ENCODE measurements around the gene FAM20B.

Gene FAM20B

DNA sequence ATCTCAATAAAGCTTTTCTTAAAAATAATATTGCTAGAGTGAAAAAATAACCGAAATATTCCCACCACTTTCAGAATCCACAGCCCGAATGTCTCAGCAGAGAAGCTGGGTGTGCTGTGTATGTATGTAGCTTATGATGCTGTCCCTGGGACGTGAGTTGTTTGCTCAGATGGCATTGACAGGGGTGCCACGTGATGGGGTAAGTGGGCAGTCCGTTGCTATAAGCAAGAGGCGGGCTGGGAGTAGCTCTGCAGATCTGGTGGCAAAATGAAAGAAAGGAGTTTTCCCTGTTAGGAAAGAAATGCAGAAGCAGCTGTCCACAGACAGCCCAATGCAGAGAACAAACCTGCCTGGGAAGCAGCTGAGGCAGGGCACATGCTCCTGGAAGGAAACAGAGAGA, 3.8 kb upstream of the FAM20B start:
- Histone ChIP-seq H3K4me3 (ENCODE audit: severe bottlenecking) (no peak overlapping the region), H3K27ac (ENCODE audit: poor library complexity, severe bottlenecking) (no peak overlapping the region)
- DNase-seq (ENCODE audit: low spot score) = no peak

DNA sequence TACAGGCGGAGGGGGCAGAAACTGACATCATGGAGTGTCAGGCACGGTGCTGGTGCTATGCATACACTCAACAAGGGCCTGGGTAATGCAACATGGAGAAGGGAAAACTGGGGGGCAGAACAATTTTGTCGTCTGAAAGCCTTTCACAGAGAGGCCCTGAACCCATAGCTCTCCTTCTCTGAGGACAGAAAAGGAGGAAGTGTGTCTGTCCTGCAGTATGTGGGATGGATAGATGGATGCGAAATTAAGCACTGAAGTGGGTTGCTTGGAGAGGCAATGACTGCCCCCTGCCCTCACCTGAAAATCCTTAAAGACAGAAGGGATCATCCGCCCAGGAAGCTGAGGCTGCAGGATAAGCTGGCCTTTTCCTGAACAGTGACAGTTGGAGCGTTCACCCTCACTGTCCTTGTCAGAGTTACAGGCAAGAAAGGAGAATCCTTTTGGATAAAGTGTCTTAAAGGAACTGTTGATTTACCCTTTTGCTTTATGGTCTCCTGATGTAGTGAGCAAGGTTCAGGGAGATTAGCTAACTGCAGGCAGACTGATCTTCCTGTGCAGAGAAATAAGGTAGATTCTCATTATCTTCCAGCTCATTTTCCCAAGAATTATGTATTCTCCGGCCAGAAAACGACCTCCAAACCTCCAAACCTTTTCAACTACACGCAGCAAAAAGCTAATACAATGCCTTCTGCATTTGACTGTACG, 1.6 kb upstream of the FAM20B start:
- ATAC-seq (ENCODE audit: low read depth) (no peak), DNase-seq (ENCODE audit: low spot score) (no peak)
- Histone ChIP-seq H3K27me3 (ENCODE audit: insufficient read depth, poor library complexity, severe bottlenecking) (no peaks in the 10 kb centered on the region), H3K36me3 (ENCODE audit: low read depth) (no peaks in the 10 kb centered on the region), H3K4me1 (ENCODE audit: insufficient read depth, poor library complexity, severe bottlenecking) (peaks cover 6% of the 10 kb centered on the region), H3K9me3 (ENCODE audit: severe bottlenecking) (no peaks in the 10 kb centered on the region), H3K27ac (ENCODE audit: poor library complexity, severe bottlenecking) (no peak overlapping the region), H3K4me3 (ENCODE audit: severe bottlenecking) (no peak overlapping the region)
- TF ChIP-seq, protein P1, sequence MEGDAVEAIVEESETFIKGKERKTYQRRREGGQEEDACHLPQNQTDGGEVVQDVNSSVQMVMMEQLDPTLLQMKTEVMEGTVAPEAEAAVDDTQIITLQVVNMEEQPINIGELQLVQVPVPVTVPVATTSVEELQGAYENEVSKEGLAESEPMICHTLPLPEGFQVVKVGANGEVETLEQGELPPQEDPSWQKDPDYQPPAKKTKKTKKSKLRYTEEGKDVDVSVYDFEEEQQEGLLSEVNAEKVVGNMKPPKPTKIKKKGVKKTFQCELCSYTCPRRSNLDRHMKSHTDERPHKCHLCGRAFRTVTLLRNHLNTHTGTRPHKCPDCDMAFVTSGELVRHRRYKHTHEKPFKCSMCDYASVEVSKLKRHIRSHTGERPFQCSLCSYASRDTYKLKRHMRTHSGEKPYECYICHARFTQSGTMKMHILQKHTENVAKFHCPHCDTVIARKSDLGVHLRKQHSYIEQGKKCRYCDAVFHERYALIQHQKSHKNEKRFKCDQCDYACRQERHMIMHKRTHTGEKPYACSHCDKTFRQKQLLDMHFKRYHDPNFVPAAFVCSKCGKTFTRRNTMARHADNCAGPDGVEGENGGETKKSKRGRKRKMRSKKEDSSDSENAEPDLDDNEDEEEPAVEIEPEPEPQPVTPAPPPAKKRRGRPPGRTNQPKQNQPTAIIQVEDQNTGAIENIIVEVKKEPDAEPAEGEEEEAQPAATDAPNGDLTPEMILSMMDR (IDR thresholded peaks at IDR 0.05; ENCODE audit: poor library complexity, severe bottlenecking) = no peak

More for the DNA sequence above, 3.8 kb upstream of the FAM20B start:
- no peak for ATAC-seq (ENCODE audit: low read depth)
- no peaks in the 10 kb centered on the region for H3K36me3 ChIP-seq (ENCODE audit: low read depth)
- no peaks in the 10 kb centered on the region for H3K27me3 ChIP-seq (ENCODE audit: insufficient read depth, poor library complexity, severe bottlenecking)
- TF ChIP-seq, protein P1 (IDR thresholded peaks at IDR 0.05; ENCODE audit: poor library complexity, severe bottlenecking) = no peak
- peaks cover 11% of the 10 kb centered on the region for H3K4me1 ChIP-seq (ENCODE audit: insufficient read depth, poor library complexity, severe bottlenecking)
- H3K9me3 ChIP-seq (ENCODE audit: severe bottlenecking) = no peaks in the 10 kb centered on the region

DNA sequence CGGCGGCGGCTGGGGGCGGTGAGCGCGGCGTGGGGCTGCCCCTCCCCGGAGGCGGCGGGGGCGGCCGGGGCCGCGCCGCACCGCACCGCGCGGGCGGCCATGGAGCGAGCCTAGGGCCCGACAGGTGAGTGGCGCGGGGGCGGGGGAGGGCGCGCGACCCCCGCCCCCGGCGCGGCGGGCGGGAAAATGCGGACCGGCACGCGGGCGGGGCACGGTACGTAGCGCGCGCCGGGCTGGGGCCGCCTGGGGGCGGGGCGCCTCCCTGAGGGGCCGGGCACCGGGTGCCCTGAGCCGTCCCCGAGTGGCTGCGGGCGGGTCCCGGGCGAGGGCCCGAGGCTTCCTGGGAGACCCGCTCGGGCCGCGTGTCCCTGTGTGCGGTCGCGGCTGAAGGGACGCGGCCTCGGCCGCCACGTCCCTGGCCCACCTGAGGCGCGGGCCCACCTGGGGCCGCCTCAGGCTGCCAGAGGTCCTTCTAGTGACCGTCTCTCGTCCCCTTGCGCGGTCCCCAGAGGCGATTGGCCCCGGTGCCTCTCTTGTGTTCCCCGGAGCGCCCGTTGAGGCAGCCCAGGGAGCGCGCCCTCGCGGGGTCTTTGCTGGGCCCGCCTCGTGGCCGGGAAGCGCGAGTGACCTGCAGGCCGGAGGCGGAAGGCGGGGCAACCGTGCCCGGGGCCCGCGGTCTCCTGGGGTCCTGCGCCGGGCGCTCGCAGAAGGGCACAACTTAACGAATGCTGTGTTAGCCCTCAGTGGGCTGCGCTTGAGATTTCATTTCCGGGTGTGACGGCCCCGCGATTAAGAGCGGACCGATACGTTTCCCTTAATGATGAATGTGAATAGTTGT, 500 bp downstream of the FAM20B start:
- peak overlapping the region; percentile 94 for H3K4me3 ChIP-seq (ENCODE audit: severe bottlenecking)
- peaks cover 6% of the 10 kb centered on the region for H3K4me1 ChIP-seq (ENCODE audit: insufficient read depth, poor library complexity, severe bottlenecking)
- no peaks in the 10 kb centered on the region for H3K36me3 ChIP-seq (ENCODE audit: low read depth)
- TF ChIP-seq, protein P1 (IDR thresholded peaks at IDR 0.05; ENCODE audit: poor library complexity, severe bottlenecking) = no peak
- no peaks in the 10 kb centered on the region for H3K27me3 ChIP-seq (ENCODE audit: insufficient read depth, poor library complexity, severe bottlenecking)
- H3K9me3 ChIP-seq (ENCODE audit: severe bottlenecking) = no peaks in the 10 kb centered on the region
- no peak for DNase-seq (ENCODE audit: low spot score)
- peak; percentile 73 for ATAC-seq (ENCODE audit: low read depth)
- H3K27ac ChIP-seq (ENCODE audit: poor library complexity, severe bottlenecking) = peak overlapping the region; percentile 73

DNA sequence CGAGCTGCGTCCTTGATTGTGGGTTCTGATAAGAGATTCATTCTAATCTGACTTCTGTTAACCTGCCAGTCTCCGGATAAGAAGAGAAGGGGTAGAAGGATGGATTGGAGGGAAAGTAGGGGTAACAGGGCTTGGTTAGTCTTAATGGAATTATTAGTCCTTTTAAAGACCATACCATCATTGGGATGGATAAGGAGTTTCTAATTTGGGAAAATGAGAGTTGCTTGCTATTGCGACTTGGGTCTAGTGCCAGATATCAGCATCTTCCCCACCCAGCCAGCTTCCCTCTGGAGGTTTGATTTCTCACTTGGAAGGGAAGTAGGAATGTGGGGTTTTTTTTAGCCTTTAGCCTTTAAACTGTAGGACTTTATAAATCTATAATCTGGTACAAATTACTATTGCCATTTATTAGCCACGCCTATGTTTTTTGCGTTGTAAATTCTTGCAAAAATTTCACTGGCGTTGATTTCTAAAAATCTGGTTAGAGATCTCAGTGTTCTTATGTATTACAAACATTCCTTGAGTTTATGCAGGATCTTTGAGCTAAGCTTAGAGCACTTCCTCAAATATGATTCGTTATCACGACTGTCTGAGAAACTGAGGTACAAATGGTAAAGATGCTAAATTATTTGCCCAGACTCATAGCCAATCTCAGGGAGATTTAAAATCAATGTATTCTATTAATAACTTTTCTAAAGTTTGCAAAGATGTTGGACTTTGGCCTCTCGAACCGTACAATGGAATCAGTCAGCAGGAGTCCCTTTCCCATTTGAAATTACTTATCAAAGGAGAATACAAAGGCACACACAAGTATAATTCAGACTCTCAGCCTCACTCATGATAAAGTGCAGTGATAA, 1.3 kb downstream of the FAM20B start:
- Histone ChIP-seq H3K36me3 (ENCODE audit: low read depth) (no peaks in the 10 kb centered on the region), H3K4me3 (ENCODE audit: severe bottlenecking) (peak overlapping the region; percentile 94), H3K4me1 (ENCODE audit: insufficient read depth, poor library complexity, severe bottlenecking) (peaks cover 6% of the 10 kb centered on the region), H3K27ac (ENCODE audit: poor library complexity, severe bottlenecking) (peak overlapping the region; percentile 73), H3K27me3 (ENCODE audit: insufficient read depth, poor library complexity, severe bottlenecking) (no peaks in the 10 kb centered on the region), H3K9me3 (ENCODE audit: severe bottlenecking) (no peaks in the 10 kb centered on the region)
- DNase-seq (ENCODE audit: low spot score) (no peak), ATAC-seq (ENCODE audit: low read depth) (no peak)
- TF ChIP-seq, protein P1 (IDR thresholded peaks at IDR 0.05; ENCODE audit: poor library complexity, severe bottlenecking) = no peak
